Measurements from ENCODE around the gene PKMYT1.

DNA sequence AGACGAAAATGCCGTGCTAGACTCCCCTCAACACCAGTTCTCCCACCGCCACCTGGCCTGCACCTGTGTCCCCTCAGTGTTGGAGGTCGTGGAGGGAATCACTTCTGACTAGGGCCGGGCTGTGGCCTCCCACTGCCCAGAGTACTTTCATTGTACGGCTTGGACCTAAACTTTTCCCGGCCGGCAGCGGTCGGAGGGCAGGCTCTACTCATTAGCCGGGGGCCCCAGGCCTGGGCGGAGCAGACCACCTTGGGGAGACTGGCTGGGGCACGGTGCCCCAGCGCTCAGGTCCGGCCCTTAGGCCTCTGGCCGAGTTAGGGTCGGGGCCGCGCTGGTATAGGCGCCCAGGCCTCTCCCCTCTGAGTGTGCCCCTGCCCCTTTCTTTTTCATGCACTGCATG is 37.1 kb upstream of the PKMYT1 start:
- TF ChIP-seq POLR2A (IDR thresholded peaks at IDR 0.05) (no peak), EP300 (IDR thresholded peaks at IDR 0.05) (no peak)
- TF ChIP-seq, protein P1, sequence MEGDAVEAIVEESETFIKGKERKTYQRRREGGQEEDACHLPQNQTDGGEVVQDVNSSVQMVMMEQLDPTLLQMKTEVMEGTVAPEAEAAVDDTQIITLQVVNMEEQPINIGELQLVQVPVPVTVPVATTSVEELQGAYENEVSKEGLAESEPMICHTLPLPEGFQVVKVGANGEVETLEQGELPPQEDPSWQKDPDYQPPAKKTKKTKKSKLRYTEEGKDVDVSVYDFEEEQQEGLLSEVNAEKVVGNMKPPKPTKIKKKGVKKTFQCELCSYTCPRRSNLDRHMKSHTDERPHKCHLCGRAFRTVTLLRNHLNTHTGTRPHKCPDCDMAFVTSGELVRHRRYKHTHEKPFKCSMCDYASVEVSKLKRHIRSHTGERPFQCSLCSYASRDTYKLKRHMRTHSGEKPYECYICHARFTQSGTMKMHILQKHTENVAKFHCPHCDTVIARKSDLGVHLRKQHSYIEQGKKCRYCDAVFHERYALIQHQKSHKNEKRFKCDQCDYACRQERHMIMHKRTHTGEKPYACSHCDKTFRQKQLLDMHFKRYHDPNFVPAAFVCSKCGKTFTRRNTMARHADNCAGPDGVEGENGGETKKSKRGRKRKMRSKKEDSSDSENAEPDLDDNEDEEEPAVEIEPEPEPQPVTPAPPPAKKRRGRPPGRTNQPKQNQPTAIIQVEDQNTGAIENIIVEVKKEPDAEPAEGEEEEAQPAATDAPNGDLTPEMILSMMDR (IDR thresholded peaks at IDR 0.05) = no peak
